Epithelial cell of prostate (primary cell): ENCODE measurements around the gene SMIM22.
A peak's percentile ranks its signal among the peaks of the same experiment; 100 is the strongest.

ENCODE experiments used
- DNase-seq: peaks from one replicate; pipeline ENCODE4 v3.0.0-alpha.2; 2011; ENCODE audit warnings: low read depth, low spot score
- H3K27ac ChIP-seq: fragments of 450-650 bp; 2 replicates; pipeline ENCODE4 v1.5.1; 2017; ENCODE audit warnings: mild to moderate bottlenecking

The SMIM22 gene, protein sequence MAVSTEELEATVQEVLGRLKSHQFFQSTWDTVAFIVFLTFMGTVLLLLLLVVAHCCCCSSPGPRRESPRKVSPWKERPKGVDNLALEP

DNA sequence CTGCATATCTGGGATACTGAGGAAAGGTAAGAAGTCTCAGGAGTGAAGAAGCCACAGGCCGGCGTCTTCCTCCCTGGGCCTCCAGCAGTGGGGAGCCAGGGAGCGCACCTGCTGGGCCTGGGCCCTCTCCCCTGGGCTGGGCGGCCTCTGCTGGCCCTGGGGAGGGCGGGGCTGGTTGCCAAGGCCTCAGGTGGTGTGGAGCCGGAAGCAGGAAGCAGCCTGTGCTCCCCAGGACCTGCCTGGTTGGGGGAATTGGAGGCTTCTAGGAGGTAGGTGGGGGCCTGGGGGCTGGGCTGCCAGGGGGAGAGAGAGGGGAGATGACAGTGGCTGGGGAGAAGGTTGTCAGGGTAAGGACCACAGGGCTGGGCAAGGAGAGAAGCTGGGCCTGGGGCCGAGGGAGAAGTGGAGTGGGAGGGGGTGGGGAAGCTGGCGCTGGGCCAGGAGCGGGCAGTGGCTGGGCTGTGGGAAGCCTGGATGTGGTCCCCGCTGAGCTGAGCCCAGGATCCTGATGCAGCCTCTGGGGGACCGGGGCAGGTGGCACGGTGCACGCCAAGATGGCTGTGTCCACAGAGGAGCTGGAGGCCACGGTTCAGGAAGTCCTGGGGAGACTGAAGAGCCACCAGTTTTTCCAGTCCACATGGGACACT is at the start of gene SMIM22:
TSS of gene SMIM22 (plus strand) at position 189 of the 647 bp plus-strand sequence. CDS start at position 555, 366 bp downstream.
- no peak for DNase-seq
- H3K27ac ChIP-seq, result no peak within 1 kb of the TSS

DNA sequence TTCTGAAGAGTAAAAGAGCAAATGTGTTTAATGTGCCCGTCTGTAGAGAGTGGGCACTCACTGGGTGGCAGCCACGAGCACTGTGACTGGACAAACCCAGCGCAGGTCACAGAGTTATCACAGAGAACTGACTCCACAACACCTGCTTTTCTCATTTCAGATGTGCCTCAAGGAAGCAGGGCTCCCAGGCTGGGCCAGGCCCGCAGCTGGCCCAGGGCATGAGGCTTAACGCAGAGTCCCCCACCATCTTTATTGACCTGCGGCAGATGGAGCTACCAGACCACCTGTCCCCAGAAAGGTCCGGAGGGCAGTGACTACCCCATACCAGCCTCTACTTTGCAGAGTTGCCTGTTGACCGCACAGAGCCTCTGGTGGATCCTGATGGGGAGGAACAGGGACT is 49.0 kb upstream of the SMIM22 start:
- no peak for DNase-seq
- no peak overlapping the region for H3K27ac ChIP-seq

DNA sequence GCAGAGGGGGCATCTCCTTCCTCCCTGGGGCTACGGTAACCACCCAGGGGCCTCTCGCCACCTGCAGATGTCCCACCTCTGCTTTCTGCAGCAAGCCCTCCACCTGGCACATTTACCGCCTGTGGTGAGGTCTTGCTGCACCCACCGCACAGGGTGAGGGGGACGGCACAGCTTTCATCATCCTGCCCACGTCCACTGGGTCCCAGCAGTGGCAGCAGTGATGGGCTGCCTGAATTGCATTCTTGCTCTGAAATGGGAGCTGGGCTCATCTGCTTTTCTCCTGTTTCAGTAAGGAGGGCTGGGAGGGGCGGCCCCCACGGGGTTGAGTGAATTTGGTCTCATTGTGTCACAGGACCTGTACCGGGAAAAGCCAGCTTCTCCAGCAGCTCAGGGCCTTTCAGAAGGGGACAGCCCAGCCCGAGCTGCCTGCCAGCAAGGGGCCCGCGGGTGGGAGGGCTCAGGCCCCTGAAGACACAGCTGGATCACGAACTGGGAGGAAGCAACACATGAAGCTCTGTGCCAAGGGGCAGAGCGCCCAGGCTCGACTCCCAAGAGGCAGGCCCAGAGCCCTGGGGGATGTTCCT is 48.1 kb upstream of the SMIM22 start:
- no peak overlapping the region for H3K27ac ChIP-seq
- DNase-seq, result no peak

DNA sequence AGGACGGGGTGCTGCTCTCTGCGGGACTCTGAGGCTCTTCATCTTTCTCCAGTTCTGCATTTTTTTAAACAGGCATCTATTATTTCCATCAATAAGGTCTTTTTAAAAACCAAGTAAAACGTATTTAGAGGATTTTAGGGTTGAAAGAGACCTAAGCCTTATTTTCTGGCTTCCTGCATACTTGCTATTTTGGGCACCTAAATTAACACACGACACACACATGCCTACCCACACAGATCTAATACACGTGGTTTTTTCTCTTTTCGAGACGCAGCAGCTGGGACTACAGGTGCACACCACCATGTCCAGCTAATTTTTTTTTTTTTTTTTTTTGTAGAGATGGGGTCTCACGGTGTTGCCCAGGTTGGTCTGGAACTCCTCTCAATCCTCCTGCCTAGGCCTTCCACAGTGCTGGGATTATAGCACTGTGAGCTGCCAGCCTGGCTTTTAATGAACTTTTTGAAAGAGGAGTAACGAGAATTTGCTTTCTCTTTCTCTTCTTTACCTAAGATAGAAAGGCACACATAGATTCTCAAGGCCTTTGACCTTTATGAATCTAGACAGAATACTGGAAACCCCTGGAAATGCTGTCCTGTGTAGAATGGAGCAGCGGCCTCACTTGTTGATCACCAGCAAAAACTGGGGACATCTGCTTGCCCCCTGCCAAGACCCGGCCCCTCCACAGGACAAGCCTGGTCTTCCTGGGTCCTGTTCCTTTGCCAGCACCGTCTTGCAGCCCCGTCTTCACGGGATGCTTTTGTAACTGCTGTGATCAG is 47.1 kb upstream of the SMIM22 start:
- no peak for DNase-seq
- no peak overlapping the region for H3K27ac ChIP-seq

DNA sequence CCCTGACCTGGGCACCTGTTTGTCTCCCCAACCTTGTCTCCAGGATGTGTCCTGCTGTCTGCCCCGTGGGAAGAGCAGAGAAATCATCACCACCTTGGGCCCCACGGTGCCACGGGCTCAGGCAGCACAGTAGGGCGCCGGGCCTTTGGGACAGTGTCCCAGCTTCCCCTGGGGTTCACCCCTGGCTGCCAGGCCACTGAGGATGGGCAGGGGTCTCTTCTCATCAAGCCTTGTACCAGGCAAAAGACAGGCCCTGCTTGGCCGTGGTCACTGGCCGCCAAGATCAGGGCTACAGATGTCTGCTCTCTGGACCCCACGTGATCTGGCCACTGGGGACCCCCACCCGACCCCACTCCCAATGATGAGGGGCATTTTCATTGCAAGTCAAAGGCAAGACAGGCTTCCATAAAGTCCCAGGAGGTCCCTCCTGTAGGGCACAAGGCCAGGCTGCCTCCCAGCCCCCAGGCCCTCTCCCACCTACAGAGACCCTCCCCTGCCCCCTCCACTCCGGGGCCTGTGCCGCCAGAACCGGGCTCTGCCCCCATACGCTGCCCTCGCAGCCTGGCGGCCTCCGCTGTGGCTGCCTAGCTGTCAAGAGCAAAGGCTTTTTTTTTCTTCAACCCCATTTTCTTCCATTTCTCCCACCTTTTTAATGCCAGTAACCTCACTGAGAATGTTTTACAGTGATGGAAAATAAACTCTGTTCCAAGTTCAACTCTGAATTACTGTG is 46.3 kb upstream of the SMIM22 start:
- no peak overlapping the region for H3K27ac ChIP-seq
- DNase-seq, result no peak

DNA sequence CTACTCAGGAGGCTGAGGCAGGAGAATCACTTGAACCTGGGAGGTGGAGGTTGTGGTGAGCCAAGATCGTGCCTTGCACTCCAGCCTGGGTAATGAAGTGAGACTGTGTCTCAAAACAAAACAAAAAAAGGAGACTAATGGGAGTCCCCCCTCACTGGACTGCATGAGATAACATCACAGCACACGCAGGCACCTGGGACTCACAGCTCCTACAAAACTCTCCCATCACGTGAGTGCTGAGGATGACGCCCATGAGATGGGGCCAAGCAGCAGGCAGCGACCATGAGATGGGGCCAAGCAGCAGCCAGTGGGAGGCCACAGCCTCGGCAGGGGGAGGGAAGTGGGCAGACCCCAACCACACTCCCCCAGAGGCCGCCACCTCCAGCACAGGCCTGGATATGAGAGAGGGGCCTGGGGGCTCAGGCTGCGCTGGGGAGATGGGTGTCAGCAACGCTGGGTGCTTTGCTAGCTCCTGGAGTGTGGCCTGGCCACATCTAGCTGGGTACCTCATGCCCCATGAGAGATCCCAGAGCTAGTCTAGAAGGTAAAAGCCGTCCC is 45.4 kb upstream of the SMIM22 start:
- H3K27ac ChIP-seq, result no peak overlapping the region
- no peak for DNase-seq

DNA sequence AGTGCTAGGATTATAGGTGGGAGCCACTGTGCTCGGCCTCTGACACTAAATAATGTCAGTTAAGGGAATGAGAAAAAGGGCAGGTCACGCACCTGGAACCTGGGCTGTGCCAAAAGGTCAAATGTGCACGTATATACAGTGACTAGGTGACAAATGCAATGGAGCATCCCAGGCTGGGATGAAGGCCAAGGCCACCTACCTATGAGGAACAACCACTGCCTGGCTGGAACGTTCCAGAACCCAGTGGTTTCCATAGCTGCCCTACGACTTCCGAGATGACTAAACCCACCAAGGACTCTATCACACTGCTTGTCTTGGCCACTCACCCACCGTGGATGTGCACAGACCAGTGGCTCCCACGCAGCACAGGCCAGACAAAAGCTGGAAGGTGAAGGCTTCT is 44.3 kb upstream of the SMIM22 start:
- no peak overlapping the region for H3K27ac ChIP-seq
- no peak for DNase-seq

DNA sequence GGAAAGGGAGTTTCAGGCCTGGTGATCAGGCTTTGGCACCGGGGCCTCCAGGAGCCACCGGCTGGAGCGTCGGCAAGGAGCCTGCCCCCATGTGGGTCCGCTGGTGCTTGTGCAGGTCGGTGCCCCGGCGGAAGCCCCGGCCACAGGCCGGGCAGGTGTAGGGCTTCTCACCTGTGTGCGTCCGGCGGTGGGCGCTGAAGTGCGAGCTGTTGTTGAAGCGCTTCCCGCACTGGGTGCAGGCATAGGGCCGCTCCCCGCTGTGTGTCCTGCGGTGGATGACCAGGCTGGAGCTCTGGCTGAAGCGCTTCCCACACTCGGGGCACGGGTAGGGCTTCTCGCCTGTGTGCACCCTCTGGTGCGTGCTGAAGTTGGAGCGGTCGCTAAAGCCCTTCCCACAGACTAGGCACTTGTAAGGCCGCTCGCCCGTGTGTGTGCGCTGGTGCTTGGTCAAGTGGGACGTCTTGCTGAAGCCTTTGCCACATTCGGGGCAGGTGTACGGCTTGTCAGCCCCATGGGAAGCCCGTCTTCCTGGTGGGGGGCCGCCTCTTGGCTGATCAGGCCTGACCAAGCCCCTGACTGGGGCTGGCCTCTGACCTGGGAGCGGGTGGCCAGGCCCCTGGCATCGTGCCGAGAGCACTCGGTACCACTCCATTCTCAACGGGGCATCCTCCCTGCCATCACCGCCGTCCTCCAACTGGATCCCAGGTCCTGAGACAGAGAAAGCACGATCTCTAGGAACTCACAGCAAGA is 42.6 kb upstream of the SMIM22 start:
- DNase-seq, result no peak
- H3K27ac ChIP-seq, result no peak overlapping the region

DNA sequence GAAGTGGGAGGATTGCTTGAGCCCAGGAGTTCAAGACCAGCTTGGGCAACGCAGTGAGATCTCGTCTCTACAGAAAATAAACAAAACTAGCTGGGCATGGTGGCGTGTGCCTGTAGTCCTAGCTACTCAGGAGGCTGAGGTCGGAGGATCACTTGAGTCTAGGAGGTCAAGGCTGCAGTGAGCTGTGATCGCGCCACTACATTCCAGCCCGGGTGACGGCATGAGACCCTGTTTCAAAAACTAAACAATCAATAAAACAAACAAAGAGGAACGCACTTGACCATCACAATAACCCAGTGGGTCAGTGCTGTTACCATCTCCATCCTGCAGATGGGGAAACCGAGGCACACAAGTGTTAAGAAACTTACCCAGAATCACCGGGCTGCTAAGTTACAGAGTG is 41.9 kb upstream of the SMIM22 start:
- H3K27ac ChIP-seq, result no peak overlapping the region
- no peak for DNase-seq

DNA sequence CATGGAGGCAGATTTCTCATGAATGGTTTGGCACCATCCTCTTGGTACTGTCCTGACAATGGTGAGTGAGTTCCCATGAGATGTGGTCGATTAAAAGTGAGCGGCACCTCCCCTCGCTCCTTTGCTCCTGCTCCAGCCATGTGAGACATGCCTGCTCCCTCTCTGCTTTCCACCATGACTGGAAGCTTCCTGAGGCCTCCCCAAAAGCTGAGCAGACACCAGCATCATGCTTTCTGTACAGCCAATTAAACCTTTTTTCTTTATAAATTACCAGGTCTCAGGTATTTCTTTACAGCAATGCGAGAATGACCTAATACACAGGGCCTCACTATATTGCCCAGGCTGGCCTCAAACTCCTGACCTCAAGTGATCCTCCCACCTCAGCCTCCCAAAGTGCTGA is 40.3 kb upstream of the SMIM22 start:
- no peak for DNase-seq
- no peak overlapping the region for H3K27ac ChIP-seq

DNA sequence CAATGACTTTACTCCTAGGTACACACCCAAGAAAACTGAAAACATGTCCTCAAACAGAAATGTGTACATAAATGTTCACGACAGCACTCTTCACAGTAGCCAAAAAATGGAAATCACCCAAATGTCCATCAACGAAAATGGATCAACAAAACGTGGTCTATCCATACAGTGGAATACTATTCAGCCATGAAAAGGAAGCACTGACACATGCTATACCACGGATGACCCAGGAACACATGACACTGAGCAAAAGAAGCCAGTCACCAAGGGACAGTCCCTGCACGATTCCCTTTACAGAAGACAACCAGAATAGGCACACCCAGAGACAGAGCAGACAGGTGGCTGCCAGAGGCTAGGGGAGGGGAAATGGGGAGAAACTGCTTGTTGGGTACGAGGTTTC is 39.5 kb upstream of the SMIM22 start:
- H3K27ac ChIP-seq, result no peak overlapping the region
- no peak for DNase-seq

DNA sequence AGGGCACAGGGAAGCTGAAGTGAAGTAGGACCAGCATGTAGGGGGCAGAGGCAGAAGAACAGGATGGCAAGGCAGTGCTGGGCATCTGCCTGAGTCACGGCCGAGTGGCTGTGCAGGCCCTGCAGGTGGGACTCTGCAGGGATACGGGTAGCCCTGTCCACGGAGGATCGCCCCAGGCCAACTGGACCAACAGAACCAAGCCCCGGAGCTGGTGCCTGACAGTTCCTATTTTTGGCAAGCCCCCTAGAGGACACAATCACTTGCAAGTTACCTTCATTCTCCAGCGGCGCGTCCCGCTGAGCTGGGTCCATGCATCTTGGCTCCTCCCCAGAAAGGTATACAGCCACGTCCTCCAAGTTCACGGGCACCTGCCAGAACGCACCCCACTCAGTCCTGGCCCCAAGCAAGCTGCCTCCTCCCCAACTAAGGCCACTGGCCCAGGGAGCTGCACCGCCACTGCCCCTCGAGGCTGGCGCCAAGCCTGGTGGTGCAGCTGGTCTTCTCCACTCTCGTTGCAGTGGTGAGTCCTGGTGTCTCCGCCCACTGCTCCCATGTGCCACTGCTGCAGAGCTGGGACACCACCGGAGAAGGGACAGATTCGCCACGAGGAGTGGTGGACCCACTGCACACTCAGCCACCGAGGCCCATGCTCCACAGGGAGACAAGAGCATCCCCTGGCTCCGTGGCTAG is 34.8 kb upstream of the SMIM22 start:
- DNase-seq, result no peak
- H3K27ac ChIP-seq, result no peak overlapping the region

DNA sequence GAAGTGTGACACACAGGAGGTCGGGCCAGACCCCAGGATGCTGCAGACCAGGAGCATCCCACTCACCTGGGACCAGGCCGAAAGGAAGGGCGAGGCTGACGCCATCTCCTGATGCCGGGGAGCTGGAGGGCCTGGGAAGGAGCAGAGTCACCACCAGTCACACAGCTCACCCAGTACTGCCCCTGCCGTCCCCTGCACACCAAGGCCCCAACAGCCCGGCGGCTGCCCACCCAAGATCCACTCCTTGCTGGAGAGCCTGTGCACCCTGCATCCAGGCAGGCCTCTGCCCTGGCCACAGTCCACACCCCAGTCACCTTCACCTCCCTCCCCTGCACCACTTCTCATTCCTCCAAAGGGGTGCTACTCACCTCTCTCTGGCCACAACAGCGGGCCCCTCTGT is 33.0 kb upstream of the SMIM22 start:
- no peak for DNase-seq
- H3K27ac ChIP-seq, result no peak overlapping the region

DNA sequence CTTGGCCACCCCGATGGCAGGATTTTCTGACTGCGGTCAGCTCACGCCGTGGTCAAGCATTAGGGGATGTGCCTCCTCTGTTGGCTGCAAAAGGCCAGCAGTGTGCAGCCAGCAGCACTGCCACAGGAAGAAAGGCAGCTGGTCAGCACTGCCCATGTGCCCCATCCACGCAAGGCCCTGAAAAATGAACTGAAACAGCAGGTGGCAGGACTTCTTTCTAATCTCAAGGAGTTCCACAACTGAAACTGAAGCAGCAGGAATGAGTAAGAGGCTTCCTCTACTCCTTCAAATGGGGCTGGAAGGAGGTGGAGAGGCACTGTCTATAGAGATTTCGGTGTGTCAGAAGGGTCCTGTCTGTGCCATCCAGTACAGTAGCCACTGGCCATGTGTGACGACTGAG is 31.4 kb upstream of the SMIM22 start:
- DNase-seq, result no peak
- H3K27ac ChIP-seq, result no peak overlapping the region

DNA sequence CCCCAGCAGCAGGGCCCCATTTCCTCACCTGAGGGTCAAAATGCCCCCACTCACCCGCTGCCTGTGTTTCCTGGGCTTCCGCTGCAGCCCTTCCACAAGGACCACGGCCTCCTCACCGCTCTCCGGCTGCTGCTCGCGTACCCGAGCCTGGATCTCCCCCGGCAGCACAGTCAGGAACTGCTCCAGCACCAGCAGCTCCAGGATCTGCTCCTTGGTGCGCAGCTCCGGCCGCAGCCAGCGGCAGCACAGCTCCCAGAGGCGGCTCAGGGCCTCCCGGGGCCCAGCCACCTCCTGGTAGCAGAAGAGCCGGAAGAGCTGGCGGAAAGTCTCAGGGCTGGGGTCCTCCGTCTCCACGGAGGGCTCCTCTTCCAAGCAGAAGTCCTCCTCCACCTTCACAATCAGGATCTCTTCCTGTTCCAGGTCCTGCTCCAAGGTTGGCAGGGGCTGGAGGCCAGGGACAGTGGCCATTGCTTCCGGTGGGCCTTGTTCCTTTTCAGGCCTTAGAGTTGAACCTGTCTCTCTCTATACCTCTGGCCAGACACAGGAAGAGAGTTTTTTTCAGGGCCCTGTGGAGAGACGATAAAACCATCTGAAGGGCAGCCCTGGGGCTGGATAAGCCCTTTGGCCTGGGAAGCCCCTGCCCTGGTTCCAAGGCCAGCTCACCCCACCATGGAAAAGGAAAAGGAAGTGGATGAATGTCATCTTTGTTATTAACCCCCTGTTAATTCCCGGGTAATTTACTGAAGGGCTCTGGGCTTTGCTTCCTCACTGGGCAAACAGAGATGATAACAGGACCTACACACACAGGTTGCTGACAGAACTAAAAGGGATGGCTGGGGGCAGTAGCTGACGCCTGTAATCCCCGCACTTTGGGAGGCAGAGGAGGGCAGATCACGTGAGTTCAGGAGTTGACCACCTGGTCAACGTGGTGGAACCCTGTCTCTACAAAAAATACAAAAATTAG is 29.4 kb upstream of the SMIM22 start:
- no peak for DNase-seq
- peak overlapping the region; percentile 91 for H3K27ac ChIP-seq

DNA sequence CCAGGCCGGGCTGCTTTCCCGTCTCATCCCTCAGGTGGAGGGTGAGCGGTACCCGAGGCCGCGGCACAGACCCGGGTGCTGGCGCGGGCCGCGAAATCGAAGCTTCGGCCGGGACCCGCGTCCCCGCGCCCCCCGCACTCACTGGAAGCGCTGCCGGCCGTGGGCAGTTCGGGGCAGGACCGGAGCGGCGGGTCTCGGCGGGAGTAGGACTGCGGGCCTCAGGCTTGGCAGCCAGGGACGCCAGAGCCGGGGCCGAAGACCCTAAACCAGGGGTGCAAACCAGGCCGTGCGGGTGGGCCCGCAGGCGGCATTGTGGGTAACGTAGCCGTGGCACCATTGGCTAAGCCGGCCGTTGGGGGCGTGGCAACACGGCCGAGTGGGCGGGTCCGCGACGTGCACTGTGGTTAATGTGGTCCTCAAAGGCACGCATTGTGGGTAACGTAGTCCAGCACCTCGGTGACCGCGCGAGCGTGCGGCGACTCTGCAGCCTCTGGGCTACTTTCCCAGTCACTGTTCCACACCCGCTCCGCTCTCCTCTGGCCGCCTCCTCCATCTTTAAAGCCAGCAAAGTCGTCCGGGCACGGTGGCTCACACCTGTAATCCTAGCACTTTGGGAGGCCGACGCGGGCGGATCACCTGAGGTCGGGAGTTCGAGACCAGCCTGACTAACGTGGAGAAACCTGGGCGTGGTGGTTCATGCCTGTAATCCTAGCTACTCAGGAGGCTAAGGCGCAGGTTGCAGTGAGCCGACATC is 28.1 kb upstream of the SMIM22 start, which contains the start of gene ZNF500:
TSS of gene ZNF500 (minus strand) at position 288 of the 754 bp plus-strand sequence. CDS start 1,184 bp downstream, outside the sequence.
- peak; percentile 75 for DNase-seq
- H3K27ac ChIP-seq, result peak within 1 kb of the TSS; percentile 91

DNA sequence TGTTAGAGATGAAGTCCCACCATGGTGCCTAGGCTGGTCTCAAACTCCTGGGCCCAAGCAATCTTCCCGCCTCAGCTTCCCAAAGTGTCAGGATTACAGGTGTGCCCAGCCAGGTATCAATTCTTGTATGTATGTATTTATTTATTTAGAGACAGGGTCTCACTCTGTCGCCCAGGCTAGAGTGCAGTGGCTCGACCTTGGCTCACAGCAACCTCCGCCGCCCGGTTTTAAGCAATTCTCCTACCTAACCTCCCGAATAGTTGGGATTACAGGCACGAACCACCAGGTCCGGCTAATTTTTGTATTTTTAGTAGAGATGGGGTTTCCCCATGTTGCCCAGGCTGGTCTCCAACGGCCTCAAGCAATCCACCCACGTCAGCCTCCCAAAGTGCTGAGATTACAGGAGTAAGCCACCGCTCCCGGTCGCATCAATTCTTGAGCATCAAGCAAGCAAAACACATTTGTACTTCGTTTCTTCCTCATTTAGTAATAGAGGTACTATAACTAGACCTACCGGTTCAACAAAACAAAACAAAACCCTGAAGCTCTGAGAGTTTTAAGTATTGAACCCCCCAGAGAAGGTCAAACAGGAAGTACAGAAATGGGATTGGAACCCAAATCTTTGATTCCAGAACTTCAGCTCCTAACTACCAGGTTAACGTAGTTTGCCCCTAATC is 27.2 kb upstream of the SMIM22 start:
- DNase-seq, result no peak
- H3K27ac ChIP-seq, result peak overlapping the region; percentile 91
